ENCODE measurements around the gene SLC26A11. TPM values are rescaled to one million over a fixed set of nuclear protein-coding genes. Genes with fewer than 3 reads are reported as not detected.

SLC26A11 gene
- total RNA-seq, 1 donor from 2014 or later: 16.1 TPM

GRCh38 chr17:80201446-80201845 is 18.8 kb upstream of the SLC26A11 start:
- Histone ChIP-seq H3K4me2 (ENCODE audit: low read length) (no peak overlapping the region), H3K4me1 (ENCODE audit: insufficient read depth, low read length) (no peaks in the 10 kb centered on the region), H3K9ac (ENCODE audit: low read length) (no peak overlapping the region), H3K27me3 (ENCODE audit: insufficient read depth, low read length) (no peaks in the 10 kb centered on the region), H3K79me2 (ENCODE audit: insufficient read depth, low read length) (no peaks in the 10 kb centered on the region), H3K27ac (ENCODE audit: low read depth, low read length) (no peak overlapping the region), H3K9me3 (ENCODE audit: insufficient read depth, low read depth, low read length) (no peaks in the 10 kb centered on the region), H3K4me3 (ENCODE audit: insufficient read depth, low read depth, low read length) (no peak overlapping the region), H4K20me1 (ENCODE audit: insufficient read depth, low read length) (no peaks in the 10 kb centered on the region), H3K36me3 (ENCODE audit: insufficient read depth, low read length) (no peaks in the 10 kb centered on the region), H2AFZ (ENCODE audit: low read depth, low read length) (no peak overlapping the region)
- no peak for TF ChIP-seq CTCF (IDR thresholded peaks at IDR 0.05; ENCODE audit: insufficient read depth, low read depth, low read length)
- no peak for TF ChIP-seq EZH2 (IDR thresholded peaks at IDR 0.05; ENCODE audit: insufficient read depth, low read length)
- Mint-ChIP-seq H3K27me3 (ENCODE audit: low read depth, unreplicated experiment) (peaks cover 7% of the 10 kb centered on the region), H3K4me3 (ENCODE audit: unreplicated experiment) (no peak overlapping the region), H3K4me1 (ENCODE audit: low read depth, unreplicated experiment) (peaks cover 2% of the 10 kb centered on the region), H3K27ac (ENCODE audit: unreplicated experiment) (no peak overlapping the region), H3K9me3 (ENCODE audit: unreplicated experiment) (peaks cover 2% of the 10 kb centered on the region), H3K36me3 (ENCODE audit: low read depth, unreplicated experiment) (no peaks in the 10 kb centered on the region)
- DNase-seq (ENCODE audit: low read depth) (no peak), FAIRE-seq (no peak)

GRCh38 chr17:80202197-80202596 is 18.0 kb upstream of the SLC26A11 start:
- no peak overlapping the region for H3K4me3 ChIP-seq (ENCODE audit: insufficient read depth, low read depth, low read length)
- no peak overlapping the region for H3K4me2 ChIP-seq (ENCODE audit: low read length)
- DNase-seq (ENCODE audit: low read depth): no peak
- H3K27me3 ChIP-seq (ENCODE audit: insufficient read depth, low read length): no peaks in the 10 kb centered on the region
- Mint-ChIP-seq H3K4me1 (ENCODE audit: low read depth, unreplicated experiment) (peaks cover 2% of the 10 kb centered on the region), H3K36me3 (ENCODE audit: low read depth, unreplicated experiment) (no peaks in the 10 kb centered on the region), H3K9me3 (ENCODE audit: unreplicated experiment) (peaks cover 2% of the 10 kb centered on the region), H3K27me3 (ENCODE audit: low read depth, unreplicated experiment) (peaks cover 7% of the 10 kb centered on the region), H3K27ac (ENCODE audit: unreplicated experiment) (no peak overlapping the region), H3K4me3 (ENCODE audit: unreplicated experiment) (no peak overlapping the region)
- H3K9ac ChIP-seq (ENCODE audit: low read length): no peak overlapping the region
- no peaks in the 10 kb centered on the region for H3K4me1 ChIP-seq (ENCODE audit: insufficient read depth, low read length)
- no peaks in the 10 kb centered on the region for H4K20me1 ChIP-seq (ENCODE audit: insufficient read depth, low read length)
- no peak overlapping the region for H2AFZ ChIP-seq (ENCODE audit: low read depth, low read length)
- no peak for TF ChIP-seq CTCF (IDR thresholded peaks at IDR 0.05; ENCODE audit: insufficient read depth, low read depth, low read length)
- no peak for TF ChIP-seq EZH2 (IDR thresholded peaks at IDR 0.05; ENCODE audit: insufficient read depth, low read length)
- H3K9me3 ChIP-seq (ENCODE audit: insufficient read depth, low read depth, low read length): no peaks in the 10 kb centered on the region
- no peak overlapping the region for H3K27ac ChIP-seq (ENCODE audit: low read depth, low read length)
- no peaks in the 10 kb centered on the region for H3K36me3 ChIP-seq (ENCODE audit: insufficient read depth, low read length)
- no peaks in the 10 kb centered on the region for H3K79me2 ChIP-seq (ENCODE audit: insufficient read depth, low read length)
- no peak for FAIRE-seq

- Histone ChIP-seq H3K4me1 (ENCODE audit: insufficient read depth, low read length) (no peaks in the 10 kb centered on the region), H3K27me3 (ENCODE audit: insufficient read depth, low read length) (no peaks in the 10 kb centered on the region), H3K9ac (ENCODE audit: low read length) (no peak overlapping the region), H4K20me1 (ENCODE audit: insufficient read depth, low read length) (no peaks in the 10 kb centered on the region), H3K4me3 (ENCODE audit: insufficient read depth, low read depth, low read length) (no peak overlapping the region), H2AFZ (ENCODE audit: low read depth, low read length) (no peak overlapping the region), H3K27ac (ENCODE audit: low read depth, low read length) (no peak overlapping the region), H3K36me3 (ENCODE audit: insufficient read depth, low read length) (no peaks in the 10 kb centered on the region), H3K9me3 (ENCODE audit: insufficient read depth, low read depth, low read length) (no peaks in the 10 kb centered on the region), H3K4me2 (ENCODE audit: low read length) (no peak overlapping the region), H3K79me2 (ENCODE audit: insufficient read depth, low read length) (no peaks in the 10 kb centered on the region)
- Mint-ChIP-seq H3K27me3 (ENCODE audit: low read depth, unreplicated experiment) (no peaks in the 10 kb centered on the region), H3K36me3 (ENCODE audit: low read depth, unreplicated experiment) (no peaks in the 10 kb centered on the region), H3K4me3 (ENCODE audit: unreplicated experiment) (no peak overlapping the region), H3K27ac (ENCODE audit: unreplicated experiment) (no peak overlapping the region), H3K9me3 (ENCODE audit: unreplicated experiment) (no peaks in the 10 kb centered on the region), H3K4me1 (ENCODE audit: low read depth, unreplicated experiment) (no peaks in the 10 kb centered on the region)
- no peak for TF ChIP-seq CTCF (IDR thresholded peaks at IDR 0.05; ENCODE audit: insufficient read depth, low read depth, low read length)
- TF ChIP-seq EZH2 (IDR thresholded peaks at IDR 0.05; ENCODE audit: insufficient read depth, low read length): no peak
- no peak for DNase-seq (ENCODE audit: low read depth)
- no peak for FAIRE-seq
These were observed 16.7 kb upstream of the SLC26A11 start for GRCh38 chr17:80203471-80203963.
